K562 (cell line): ENCODE results near the gene HSD17B2. TPM values are rescaled to one million over a fixed set of nuclear protein-coding genes. Genes with fewer than 3 reads are reported as not detected.
A peak's percentile ranks its signal among the peaks of the same experiment; 100 is the strongest.

ENCODE experiments used
- ATAC-seq: fragments of 200-7000 bp; cut with Tn5 transposase; 3 replicates; pipeline ENCODE4 v1.9.1; 2020; ENCODE audit warnings: moderate library complexity
- BruUV-seq: library from RNA; stranded (reverse); fragments of 400-500 nt; replicated peaks from 2 replicates; lab custom pipeline; 2021; lab: Mats Ljungman, UMichigan
- CTCF ChIA-PET: fragments of 300-600 bp; formaldehyde crosslinking; extraction: SDS; loops from one replicate; lab custom pipeline; 2021; ENCODE audit warnings: low intra/inter-chr PET ratio; lab: Yijun Ruan, JAX
- POLR2A ChIA-PET: fragments of 300-600, 350-650 bp; sonication (Branson Sonifier 250); formaldehyde crosslinking; extraction: SDS; loops from one replicate; lab custom pipeline; 2021; ENCODE audit warnings: antibody characterized with exemption, inconsistent platforms; lab: Yijun Ruan, JAX
- DNase-seq, 4 experiments: peaks; one replicate each; pipeline versions ENCODE4 v3.0.0 to v3.0.0-alpha.2; 2011 to 2018; ENCODE audit warnings: low spot score in 3 of 4, mixed read lengths in 3 of 4; ENCODE audit errors: extremely low read depth in 1 of 4
- FAIRE-seq: peaks from 2 replicates; lab custom pipeline; 2011; peaks lifted over from hg19 to GRCh38; lab: Jason Lieb, UNC
- H2AFZ ChIP-seq: 2 replicates; pipeline ENCODE4 v1.6.0; 2011; ENCODE audit warnings: low read depth, low read length, control low read depth, inconsistent platforms
- H3K27ac ChIP-seq: fragments of 200-600 bp; 3 replicates; pipeline ENCODE4 v1.8.0; 2011; ENCODE audit warnings: low read depth, mild to moderate bottlenecking, control low read depth, inconsistent platforms, low read length, moderate library complexity, mixed read lengths; ENCODE audit errors: extremely low read depth
- H3K27me3 ChIP-seq, 2 experiments: fragments of 300-600 bp in 1 of 2; 2 replicates in 1 of 2; 3 replicates in 1 of 2; pipeline versions ENCODE4 v1.6.0 to v1.8.0; 2011; ENCODE audit warnings: inconsistent platforms in 2 of 2, low read length in 2 of 2, mild to moderate bottlenecking in 1 of 2, mixed read lengths in 1 of 2, moderate library complexity in 1 of 2; ENCODE audit not compliant: control insufficient read depth in 2 of 2, insufficient read depth in 2 of 2
- H3K36me3 ChIP-seq: fragments of 300-600 bp; 3 replicates; pipeline ENCODE4 v1.8.0; 2011; ENCODE audit warnings: mild to moderate bottlenecking, low read length, inconsistent platforms; ENCODE audit not compliant: control insufficient read depth, insufficient read depth
- H3K4me1 ChIP-seq, 2 experiments: fragments of 200-600 bp in 1 of 2; replicated peaks in 1 of 2; 2 replicates in 1 of 2; 3 replicates in 1 of 2; pipeline versions ENCODE4 v1.5.1 to v1.8.0; 2011; ENCODE audit warnings: inconsistent platforms in 2 of 2, low read length in 2 of 2, mild to moderate bottlenecking in 1 of 2, mixed read lengths in 1 of 2, moderate library complexity in 1 of 2; ENCODE audit not compliant: control insufficient read depth in 2 of 2, insufficient read depth in 2 of 2
- H3K4me2 ChIP-seq: 2 replicates; pipeline ENCODE4 v1.6.1; 2011; ENCODE audit warnings: low read length, control low read depth, inconsistent platforms, mixed read lengths; ENCODE audit not compliant: insufficient read depth
- H3K4me3 ChIP-seq: fragments of 200-600 bp; sonication (generic), shearing (Covaris generic); 2 replicates; pipeline ENCODE4 v1.5.1; 2016; ENCODE audit warnings: control low read depth, inconsistent platforms
- H3K79me2 ChIP-seq: fragments of 200-600 bp; 3 replicates; pipeline ENCODE4 v1.8.0; 2011; ENCODE audit warnings: low read length, inconsistent platforms; ENCODE audit not compliant: control insufficient read depth, insufficient read depth
- H3K9ac ChIP-seq, 2 experiments: 2 replicates each; pipeline versions ENCODE4 v1.6.0 to v1.6.1; 2011; ENCODE audit warnings: low read depth in 2 of 2, low read length in 2 of 2, control low read depth in 1 of 2, inconsistent platforms in 1 of 2, mild to moderate bottlenecking in 1 of 2, mixed read lengths in 1 of 2; ENCODE audit not compliant: insufficient read depth in 1 of 2
- H3K9me1 ChIP-seq: one replicate; pipeline ENCODE4 v1.6.0; 2011; ENCODE audit warnings: inconsistent platforms, mild to moderate bottlenecking, low read length, moderate library complexity; ENCODE audit not compliant: control insufficient read depth, insufficient read depth
- H3K9me3 ChIP-seq: replicated peaks from 2 replicates; pipeline ENCODE4 v1.5.1; 2011; ENCODE audit warnings: low read depth, low read length, inconsistent platforms; ENCODE audit not compliant: control insufficient read depth, insufficient read depth
- H4K20me1 ChIP-seq: replicated peaks from 2 replicates; pipeline ENCODE4 v1.6.1; 2011; ENCODE audit warnings: low read length, inconsistent platforms, mixed read lengths; ENCODE audit not compliant: control insufficient read depth, insufficient read depth
- GATAD2B ChIP-seq: fragments of 450-650 bp; IDR thresholded peaks from 2 replicates; pipeline ENCODE4 v1.6.1; 2017; ENCODE audit warnings: mild to moderate bottlenecking, borderline replicate concordance
- RAD21 ChIP-seq, 2 experiments: fragments of 250-450 bp in 1 of 2; fragments of 450-650 bp in 1 of 2; sonication (Bioruptor Pico) in 1 of 2; formaldehyde crosslinking in 1 of 2; IDR thresholded peaks in 1 of 2; conservative IDR thresholded peaks in 1 of 2; 2 replicates each; pipeline versions ENCODE4 v1.4.0 to v1.8.0; 2020 to 2022; ENCODE audit warnings: mild to moderate bottlenecking in 2 of 2, moderate library complexity in 1 of 2
- SAP30 ChIP-seq: fragments of 200-600 bp; sonication (generic); IDR thresholded peaks from 2 replicates; pipeline ENCODE4 v1.6.1; 2012; ENCODE audit warnings: borderline replicate concordance, low read depth, mild to moderate bottlenecking, moderate library complexity, low read length, control low read depth, inconsistent platforms; ENCODE audit not compliant: insufficient read depth, poor library complexity, severe bottlenecking
- SPI1 ChIP-seq: IDR thresholded peaks from 2 replicates; pipeline ENCODE4 v1.6.1; 2011; ENCODE audit warnings: low read depth, low read length, control low read depth, borderline replicate concordance
- TAF7 ChIP-seq: fragments of 450-650 bp; IDR thresholded peaks from 2 replicates; pipeline ENCODE4 v1.6.1; 2016; ENCODE audit warnings: missing genetic modification characterization, missing compliant biosample characterization
- ZNF589 ChIP-seq: fragments of 200-800 bp; sonication (Bioruptor generic); IDR thresholded peaks from 2 replicates; pipeline ENCODE4 v1.6.1; 2016; ENCODE audit warnings: low read depth, missing genetic modification characterization, missing compliant biosample characterization
- WGBS: fragments of 100-300 bp; shearing (Covaris generic); methylation state at CpG from one replicate; pipeline ENCODE4 v1.1.6; 2016; ENCODE audit warnings: low coverage, mixed read lengths; ENCODE audit not compliant: insufficient coverage; ENCODE audit errors: missing lambda C conversion rate; 5-methylcytosine and 5-hydroxymethylcytosine counted together
- in situ Hi-C: fragments of 300-500 bp; cut with MboI; formaldehyde crosslinking; loops from 4 replicates; pipeline ENCODE4 v1.15.0; 2018; ENCODE audit warnings: inconsistent platforms, mixed read lengths
- intact Hi-C: fragments of 100-400 bp; cut with micrococcal nuclease; formaldehyde crosslinking; loops from 2 replicates; pipeline ENCODE4 v1.14.2; 2022
- polyA plus RNA-seq, 8 experiments: library from polyadenylated mRNA; depleted of rRNA in 4 of 8; stranded (reverse) in 5 of 8; unstranded in 3 of 8; fragments of >200 nt; fragmentation: Nextera tagmentation in 2 of 8; fragmentation: Illumina TruSeq in 1 of 8; extraction: Ambion mirVana in 2 of 8; extraction: Trizol in 1 of 8; gene quantifications; 2 replicates each; pipeline versions ENCODE4 v1.2.1 to v1.2.3, GENCODE V29; 2011 to 2014; ENCODE audit warnings: inconsistent platforms in 1 of 8, missing spikeins in 1 of 8
- total RNA-seq, 7 experiments: library from RNA; depleted of rRNA in 6 of 7; stranded (reverse); fragments of >200 nt in 6 of 7; fragmentation: Illumina TruSeq in 2 of 7; extraction: Trizol in 2 of 7; gene quantifications; 2 replicates each; pipeline versions ENCODE4 v1.2.1 to v1.2.3, GENCODE V29; 2011 to 2021; ENCODE audit warnings: low replicate concordance in 1 of 7
- TF ChIP-seq, protein P1 (sequence below): sonication (generic); formaldehyde crosslinking; IDR thresholded peaks from 2 replicates; pipeline ENCODE4 v1.8.0; 2023; ENCODE audit warnings: missing genetic modification reagents, mild to moderate bottlenecking, borderline replicate concordance
- TF ChIP-seq, protein P2 (sequence below): fragments of 250-450 bp; sonication (Bioruptor Pico); IDR thresholded peaks from 2 replicates; pipeline ENCODE4 v1.4.0; 2020
- TF ChIP-seq, protein P3 (sequence below), 3 experiments: IDR thresholded peaks in 2 of 3; conservative IDR thresholded peaks in 1 of 3; 2 replicates each; pipeline ENCODE4 v1.5.1; 2011 to 2012; ENCODE audit warnings: low read length in 3 of 3, mild to moderate bottlenecking in 3 of 3, control low read depth in 2 of 3, improper control_type of control experiment in 1 of 3, inconsistent platforms in 1 of 3, low read depth in 1 of 3, mixed read lengths in 1 of 3, moderate library complexity in 1 of 3; ENCODE audit not compliant: insufficient read depth in 2 of 3

HSD17B2 gene
- total and polyA plus RNA-seq, 9 of the 15 experiments (the other 6 are each of a cell fraction or from before 2014, with no cell fraction given) = not detected

DNA sequence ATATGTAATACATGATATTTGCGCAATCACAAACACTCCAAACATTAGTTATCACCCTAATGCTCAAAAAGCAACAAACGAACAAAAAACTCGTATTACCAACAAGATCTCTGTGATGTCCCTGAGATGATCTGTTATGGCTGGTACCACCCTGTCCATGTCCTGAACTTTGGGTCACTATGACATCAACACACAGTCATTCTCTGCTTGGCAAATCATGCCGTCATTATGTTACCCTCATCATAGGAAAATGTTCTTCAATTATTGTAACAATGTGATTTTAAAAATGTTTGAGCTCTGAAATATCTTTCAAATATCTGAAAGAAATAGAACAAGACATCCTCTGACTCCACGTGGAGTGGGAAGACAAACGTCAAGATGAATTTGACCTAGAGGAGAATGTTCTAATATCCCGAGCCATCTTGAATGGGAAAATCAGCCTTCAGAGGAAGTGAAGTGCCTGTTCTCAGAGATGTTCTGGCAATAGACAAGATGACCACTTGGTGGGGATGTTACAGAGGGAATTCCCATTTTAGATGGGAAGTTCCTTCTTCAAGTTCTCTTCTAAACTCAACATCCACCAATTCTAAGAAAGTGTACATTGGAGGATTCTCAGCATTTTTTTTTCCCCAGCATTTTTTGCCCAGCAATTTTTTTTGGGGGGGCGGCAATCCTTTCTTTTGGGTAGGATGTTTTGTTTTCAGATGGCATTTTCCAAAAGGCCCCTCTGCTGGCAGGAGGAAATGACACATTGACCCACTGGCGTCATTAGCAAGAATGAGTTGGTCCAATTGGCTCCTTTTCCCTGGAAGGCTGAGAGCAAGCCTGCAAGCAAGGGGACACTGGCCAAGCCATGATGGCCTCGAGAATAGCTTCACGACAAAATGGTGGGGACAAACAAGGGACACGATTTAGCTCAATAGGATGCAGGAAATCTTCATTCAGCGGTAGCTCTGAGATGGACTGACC, 3.7 kb upstream of the HSD17B2 start:
- H3K9me3 ChIP-seq = no peaks in the 10 kb centered on the region
- intact Hi-C loops (loop anchor here (1.0 kb wide), 1 partner anchor 199 kb away; no protein-coding TSS in a partner anchor), in situ Hi-C loops (no loop called here)
- peak; percentile 47; the same call in 1 of the 3 replicates for ATAC-seq
- no peak overlapping the region for H3K4me3 ChIP-seq
- ChIA-PET CTCF (interaction anchor here (1.2 to 1.6 kb wide), 2 partner anchors 198 to 201 kb away, joined by 3 to 17 read pairs; no protein-coding TSS in a partner anchor), POLR2A (interaction anchor here (0.6 kb wide), 1 partner anchor 43 kb away, joined by 3 read pairs; no protein-coding TSS in a partner anchor)
- H3K9me1 ChIP-seq = no peaks in the 10 kb centered on the region
- BruUV-seq = no TSS peak
- no peaks in the 10 kb centered on the region for H4K20me1 ChIP-seq
- FAIRE-seq = peak; percentile 55
- no peak overlapping the region for H3K9ac ChIP-seq
- no peaks in the 10 kb centered on the region for H3K36me3 ChIP-seq
- no peak overlapping the region for H3K4me2 ChIP-seq
- H2AFZ ChIP-seq = no peak overlapping the region
- H3K79me2 ChIP-seq = no peaks in the 10 kb centered on the region
- DNase-seq = peak; percentile 18 to 45 (median 32)
- no peaks in the 10 kb centered on the region for H3K4me1 ChIP-seq
- 0% methylated on average over 13 of the region's 13 CpGs for WGBS
- no peaks in the 10 kb centered on the region; a peak in 3 of 5 replicates for H3K27me3 ChIP-seq
- no peak overlapping the region for H3K27ac ChIP-seq
- TF ChIP-seq SAP30 = no peak
- TF ChIP-seq, protein P1, sequence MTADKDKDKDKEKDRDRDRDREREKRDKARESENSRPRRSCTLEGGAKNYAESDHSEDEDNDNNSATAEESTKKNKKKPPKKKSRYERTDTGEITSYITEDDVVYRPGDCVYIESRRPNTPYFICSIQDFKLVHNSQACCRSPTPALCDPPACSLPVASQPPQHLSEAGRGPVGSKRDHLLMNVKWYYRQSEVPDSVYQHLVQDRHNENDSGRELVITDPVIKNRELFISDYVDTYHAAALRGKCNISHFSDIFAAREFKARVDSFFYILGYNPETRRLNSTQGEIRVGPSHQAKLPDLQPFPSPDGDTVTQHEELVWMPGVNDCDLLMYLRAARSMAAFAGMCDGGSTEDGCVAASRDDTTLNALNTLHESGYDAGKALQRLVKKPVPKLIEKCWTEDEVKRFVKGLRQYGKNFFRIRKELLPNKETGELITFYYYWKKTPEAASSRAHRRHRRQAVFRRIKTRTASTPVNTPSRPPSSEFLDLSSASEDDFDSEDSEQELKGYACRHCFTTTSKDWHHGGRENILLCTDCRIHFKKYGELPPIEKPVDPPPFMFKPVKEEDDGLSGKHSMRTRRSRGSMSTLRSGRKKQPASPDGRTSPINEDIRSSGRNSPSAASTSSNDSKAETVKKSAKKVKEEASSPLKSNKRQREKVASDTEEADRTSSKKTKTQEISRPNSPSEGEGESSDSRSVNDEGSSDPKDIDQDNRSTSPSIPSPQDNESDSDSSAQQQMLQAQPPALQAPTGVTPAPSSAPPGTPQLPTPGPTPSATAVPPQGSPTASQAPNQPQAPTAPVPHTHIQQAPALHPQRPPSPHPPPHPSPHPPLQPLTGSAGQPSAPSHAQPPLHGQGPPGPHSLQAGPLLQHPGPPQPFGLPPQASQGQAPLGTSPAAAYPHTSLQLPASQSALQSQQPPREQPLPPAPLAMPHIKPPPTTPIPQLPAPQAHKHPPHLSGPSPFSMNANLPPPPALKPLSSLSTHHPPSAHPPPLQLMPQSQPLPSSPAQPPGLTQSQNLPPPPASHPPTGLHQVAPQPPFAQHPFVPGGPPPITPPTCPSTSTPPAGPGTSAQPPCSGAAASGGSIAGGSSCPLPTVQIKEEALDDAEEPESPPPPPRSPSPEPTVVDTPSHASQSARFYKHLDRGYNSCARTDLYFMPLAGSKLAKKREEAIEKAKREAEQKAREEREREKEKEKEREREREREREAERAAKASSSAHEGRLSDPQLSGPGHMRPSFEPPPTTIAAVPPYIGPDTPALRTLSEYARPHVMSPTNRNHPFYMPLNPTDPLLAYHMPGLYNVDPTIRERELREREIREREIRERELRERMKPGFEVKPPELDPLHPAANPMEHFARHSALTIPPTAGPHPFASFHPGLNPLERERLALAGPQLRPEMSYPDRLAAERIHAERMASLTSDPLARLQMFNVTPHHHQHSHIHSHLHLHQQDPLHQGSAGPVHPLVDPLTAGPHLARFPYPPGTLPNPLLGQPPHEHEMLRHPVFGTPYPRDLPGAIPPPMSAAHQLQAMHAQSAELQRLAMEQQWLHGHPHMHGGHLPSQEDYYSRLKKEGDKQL (CRISPR knock-in tag) = no peak
- no peak for TF ChIP-seq TAF7 (tag)
- TF ChIP-seq, protein P2, sequence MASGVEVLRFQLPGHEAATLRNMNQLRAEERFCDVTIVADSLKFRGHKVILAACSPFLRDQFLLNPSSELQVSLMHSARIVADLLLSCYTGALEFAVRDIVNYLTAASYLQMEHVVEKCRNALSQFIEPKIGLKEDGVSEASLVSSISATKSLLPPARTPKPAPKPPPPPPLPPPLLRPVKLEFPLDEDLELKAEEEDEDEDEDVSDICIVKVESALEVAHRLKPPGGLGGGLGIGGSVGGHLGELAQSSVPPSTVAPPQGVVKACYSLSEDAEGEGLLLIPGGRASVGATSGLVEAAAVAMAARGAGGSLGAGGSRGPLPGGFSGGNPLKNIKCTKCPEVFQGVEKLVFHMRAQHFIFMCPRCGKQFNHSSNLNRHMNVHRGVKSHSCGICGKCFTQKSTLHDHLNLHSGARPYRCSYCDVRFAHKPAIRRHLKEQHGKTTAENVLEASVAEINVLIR (CRISPR knock-in tag) = no peak
- TF ChIP-seq SPI1 = peak; percentile 51; the same call in 1 of the 2 replicates
- peak; percentile 77 to 86 for TF ChIP-seq RAD21 (CRISPR knock-in tag; conservative IDR thresholded peaks at IDR 0.05 in 1 of 2, IDR thresholded peaks at IDR 0.05 in 1 of 2)
- no peak for TF ChIP-seq ZNF589 (CRISPR knock-in tag)
- TF ChIP-seq, protein P3, sequence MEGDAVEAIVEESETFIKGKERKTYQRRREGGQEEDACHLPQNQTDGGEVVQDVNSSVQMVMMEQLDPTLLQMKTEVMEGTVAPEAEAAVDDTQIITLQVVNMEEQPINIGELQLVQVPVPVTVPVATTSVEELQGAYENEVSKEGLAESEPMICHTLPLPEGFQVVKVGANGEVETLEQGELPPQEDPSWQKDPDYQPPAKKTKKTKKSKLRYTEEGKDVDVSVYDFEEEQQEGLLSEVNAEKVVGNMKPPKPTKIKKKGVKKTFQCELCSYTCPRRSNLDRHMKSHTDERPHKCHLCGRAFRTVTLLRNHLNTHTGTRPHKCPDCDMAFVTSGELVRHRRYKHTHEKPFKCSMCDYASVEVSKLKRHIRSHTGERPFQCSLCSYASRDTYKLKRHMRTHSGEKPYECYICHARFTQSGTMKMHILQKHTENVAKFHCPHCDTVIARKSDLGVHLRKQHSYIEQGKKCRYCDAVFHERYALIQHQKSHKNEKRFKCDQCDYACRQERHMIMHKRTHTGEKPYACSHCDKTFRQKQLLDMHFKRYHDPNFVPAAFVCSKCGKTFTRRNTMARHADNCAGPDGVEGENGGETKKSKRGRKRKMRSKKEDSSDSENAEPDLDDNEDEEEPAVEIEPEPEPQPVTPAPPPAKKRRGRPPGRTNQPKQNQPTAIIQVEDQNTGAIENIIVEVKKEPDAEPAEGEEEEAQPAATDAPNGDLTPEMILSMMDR (IDR thresholded peaks at IDR 0.05 in 2 of 3, conservative IDR thresholded peaks at IDR 0.05 in 1 of 3; ENCODE audit: insufficient read depth in 2 of 3, low read depth in 1 of 3, low read length in 3 of 3) = peak; percentile 34 to 72 (median 50); a peak in 4 of 6 replicates
- no peak for TF ChIP-seq GATAD2B
